HCT116 (cell line): ENCODE results near the gene SMPDL3B.

ENCODE experiments used
- CEBPB ChIP-seq: IDR thresholded peaks from 2 replicates; pipeline ENCODE4 v1.6.1; 2012; ENCODE audit warnings: low read depth
- ELF1 ChIP-seq: IDR thresholded peaks from 2 replicates; pipeline ENCODE4 v1.6.1; 2012; ENCODE audit warnings: low read depth, borderline replicate concordance
- EZH2 ChIP-seq: fragments of 200-600 bp; sonication (generic); IDR thresholded peaks from 2 replicates; pipeline ENCODE4 v1.6.1; 2017; ENCODE audit warnings: antibody characterized with exemption, mixed run types
- EZH2phosphoT487 ChIP-seq: fragments of 200-600 bp; IDR thresholded peaks from 2 replicates; pipeline ENCODE4 v1.6.1; 2018; ENCODE audit warnings: antibody characterized with exemption, borderline replicate concordance
- POLR2A ChIP-seq: IDR thresholded peaks from 2 replicates; pipeline ENCODE4 v1.7.0; 2011; ENCODE audit warnings: borderline replicate concordance; ENCODE audit not compliant: insufficient read depth, insufficient read length; ENCODE audit errors: extremely low read depth
- POLR2AphosphoS5 ChIP-seq: IDR thresholded peaks from 2 replicates; pipeline ENCODE4 v1.6.1; 2011; ENCODE audit warnings: mild to moderate bottlenecking, low read depth, low read length, moderate library complexity
- RAD21 ChIP-seq: IDR thresholded peaks from 2 replicates; pipeline ENCODE4 v1.6.1; 2012; ENCODE audit warnings: low read depth, mild to moderate bottlenecking
- SP1 ChIP-seq: IDR thresholded peaks from 2 replicates; pipeline ENCODE4 v1.6.1; 2012; ENCODE audit warnings: low read depth
- SRF ChIP-seq: IDR thresholded peaks from 2 replicates; pipeline ENCODE4 v1.6.1; 2012; ENCODE audit warnings: low read depth
- TF ChIP-seq, protein P1 (sequence below), 3 experiments: fragments of 200-600 bp in 1 of 3; sonication (generic) in 1 of 3; IDR thresholded peaks in 2 of 3; conservative IDR thresholded peaks in 1 of 3; 2 replicates each; pipeline ENCODE4 v1.5.1; 2012 to 2017; ENCODE audit warnings: low read depth in 2 of 3, low read length in 2 of 3, antibody characterized with exemption in 1 of 3, borderline replicate concordance in 1 of 3, control low read depth in 1 of 3, mild to moderate bottlenecking in 1 of 3, mixed read lengths in 1 of 3, mixed run types in 1 of 3, moderate library complexity in 1 of 3; ENCODE audit not compliant: insufficient read depth in 1 of 3
- TF ChIP-seq, protein P2 (sequence below): IDR thresholded peaks from 2 replicates; pipeline ENCODE4 v1.6.1; 2012; ENCODE audit warnings: low read depth
- TF ChIP-seq, protein P3 (sequence below): IDR thresholded peaks from 2 replicates; pipeline ENCODE4 v1.6.1; 2011; ENCODE audit warnings: mild to moderate bottlenecking, low read length, moderate library complexity; ENCODE audit not compliant: insufficient replicate concordance; ENCODE audit errors: extremely low read depth

DNA sequence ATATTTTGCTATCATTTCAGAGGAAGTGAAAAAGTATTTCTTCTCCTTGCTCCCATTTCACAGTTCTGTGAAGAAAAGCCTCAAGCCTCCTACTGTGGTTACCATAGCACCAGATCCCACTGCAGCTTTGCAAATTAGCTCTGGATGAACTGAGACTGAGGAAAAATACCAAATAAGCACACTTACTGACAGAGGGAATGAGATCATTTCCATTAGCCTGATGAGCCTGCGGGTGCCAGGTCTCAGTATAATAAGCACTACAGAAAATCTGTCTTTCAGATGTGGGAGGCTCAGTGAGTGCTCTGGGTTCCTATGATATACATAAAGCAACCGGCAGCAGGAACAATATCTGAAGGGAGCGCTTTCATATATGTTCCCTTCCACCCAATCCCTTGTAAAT, 46.3 kb downstream of the SMPDL3B start:
- TF ChIP-seq, protein P1, sequence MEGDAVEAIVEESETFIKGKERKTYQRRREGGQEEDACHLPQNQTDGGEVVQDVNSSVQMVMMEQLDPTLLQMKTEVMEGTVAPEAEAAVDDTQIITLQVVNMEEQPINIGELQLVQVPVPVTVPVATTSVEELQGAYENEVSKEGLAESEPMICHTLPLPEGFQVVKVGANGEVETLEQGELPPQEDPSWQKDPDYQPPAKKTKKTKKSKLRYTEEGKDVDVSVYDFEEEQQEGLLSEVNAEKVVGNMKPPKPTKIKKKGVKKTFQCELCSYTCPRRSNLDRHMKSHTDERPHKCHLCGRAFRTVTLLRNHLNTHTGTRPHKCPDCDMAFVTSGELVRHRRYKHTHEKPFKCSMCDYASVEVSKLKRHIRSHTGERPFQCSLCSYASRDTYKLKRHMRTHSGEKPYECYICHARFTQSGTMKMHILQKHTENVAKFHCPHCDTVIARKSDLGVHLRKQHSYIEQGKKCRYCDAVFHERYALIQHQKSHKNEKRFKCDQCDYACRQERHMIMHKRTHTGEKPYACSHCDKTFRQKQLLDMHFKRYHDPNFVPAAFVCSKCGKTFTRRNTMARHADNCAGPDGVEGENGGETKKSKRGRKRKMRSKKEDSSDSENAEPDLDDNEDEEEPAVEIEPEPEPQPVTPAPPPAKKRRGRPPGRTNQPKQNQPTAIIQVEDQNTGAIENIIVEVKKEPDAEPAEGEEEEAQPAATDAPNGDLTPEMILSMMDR (IDR thresholded peaks at IDR 0.05 in 2 of 3, conservative IDR thresholded peaks at IDR 0.05 in 1 of 3; ENCODE audit: borderline replicate concordance in 1 of 3, insufficient read depth in 1 of 3, low read depth in 2 of 3, low read length in 2 of 3) = no peak
- TF ChIP-seq RAD21 = no peak
- no peak for TF ChIP-seq SP1
- no peak for TF ChIP-seq ELF1
- TF ChIP-seq POLR2AphosphoS5 = no peak
- no peak for TF ChIP-seq POLR2A
- no peak for TF ChIP-seq EZH2
- TF ChIP-seq, protein P2, sequence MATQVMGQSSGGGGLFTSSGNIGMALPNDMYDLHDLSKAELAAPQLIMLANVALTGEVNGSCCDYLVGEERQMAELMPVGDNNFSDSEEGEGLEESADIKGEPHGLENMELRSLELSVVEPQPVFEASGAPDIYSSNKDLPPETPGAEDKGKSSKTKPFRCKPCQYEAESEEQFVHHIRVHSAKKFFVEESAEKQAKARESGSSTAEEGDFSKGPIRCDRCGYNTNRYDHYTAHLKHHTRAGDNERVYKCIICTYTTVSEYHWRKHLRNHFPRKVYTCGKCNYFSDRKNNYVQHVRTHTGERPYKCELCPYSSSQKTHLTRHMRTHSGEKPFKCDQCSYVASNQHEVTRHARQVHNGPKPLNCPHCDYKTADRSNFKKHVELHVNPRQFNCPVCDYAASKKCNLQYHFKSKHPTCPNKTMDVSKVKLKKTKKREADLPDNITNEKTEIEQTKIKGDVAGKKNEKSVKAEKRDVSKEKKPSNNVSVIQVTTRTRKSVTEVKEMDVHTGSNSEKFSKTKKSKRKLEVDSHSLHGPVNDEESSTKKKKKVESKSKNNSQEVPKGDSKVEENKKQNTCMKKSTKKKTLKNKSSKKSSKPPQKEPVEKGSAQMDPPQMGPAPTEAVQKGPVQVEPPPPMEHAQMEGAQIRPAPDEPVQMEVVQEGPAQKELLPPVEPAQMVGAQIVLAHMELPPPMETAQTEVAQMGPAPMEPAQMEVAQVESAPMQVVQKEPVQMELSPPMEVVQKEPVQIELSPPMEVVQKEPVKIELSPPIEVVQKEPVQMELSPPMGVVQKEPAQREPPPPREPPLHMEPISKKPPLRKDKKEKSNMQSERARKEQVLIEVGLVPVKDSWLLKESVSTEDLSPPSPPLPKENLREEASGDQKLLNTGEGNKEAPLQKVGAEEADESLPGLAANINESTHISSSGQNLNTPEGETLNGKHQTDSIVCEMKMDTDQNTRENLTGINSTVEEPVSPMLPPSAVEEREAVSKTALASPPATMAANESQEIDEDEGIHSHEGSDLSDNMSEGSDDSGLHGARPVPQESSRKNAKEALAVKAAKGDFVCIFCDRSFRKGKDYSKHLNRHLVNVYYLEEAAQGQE = no peak
- TF ChIP-seq, protein P3, sequence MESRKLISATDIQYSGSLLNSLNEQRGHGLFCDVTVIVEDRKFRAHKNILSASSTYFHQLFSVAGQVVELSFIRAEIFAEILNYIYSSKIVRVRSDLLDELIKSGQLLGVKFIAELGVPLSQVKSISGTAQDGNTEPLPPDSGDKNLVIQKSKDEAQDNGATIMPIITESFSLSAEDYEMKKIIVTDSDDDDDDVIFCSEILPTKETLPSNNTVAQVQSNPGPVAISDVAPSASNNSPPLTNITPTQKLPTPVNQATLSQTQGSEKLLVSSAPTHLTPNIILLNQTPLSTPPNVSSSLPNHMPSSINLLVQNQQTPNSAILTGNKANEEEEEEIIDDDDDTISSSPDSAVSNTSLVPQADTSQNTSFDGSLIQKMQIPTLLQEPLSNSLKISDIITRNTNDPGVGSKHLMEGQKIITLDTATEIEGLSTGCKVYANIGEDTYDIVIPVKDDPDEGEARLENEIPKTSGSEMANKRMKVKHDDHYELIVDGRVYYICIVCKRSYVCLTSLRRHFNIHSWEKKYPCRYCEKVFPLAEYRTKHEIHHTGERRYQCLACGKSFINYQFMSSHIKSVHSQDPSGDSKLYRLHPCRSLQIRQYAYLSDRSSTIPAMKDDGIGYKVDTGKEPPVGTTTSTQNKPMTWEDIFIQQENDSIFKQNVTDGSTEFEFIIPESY = no peak
- TF ChIP-seq EZH2phosphoT487 = no peak
- TF ChIP-seq SRF = no peak
- TF ChIP-seq CEBPB = no peak
